Measurements from ENCODE around the gene UQCRC1.

UQCRC1 gene

GRCh38 chr3:48617559-48617958 is 8.1 kb upstream of the UQCRC1 start:
- no peak for DNase-seq (ENCODE audit: extremely low read depth, insufficient read length)
- Histone ChIP-seq H3K27me3 (replicated peaks; ENCODE audit: control insufficient read depth, insufficient read depth, low read length) (no peaks in the 10 kb centered on the region), H3K4me3 (replicated peaks; ENCODE audit: low read depth, low read length) (no peak overlapping the region), H3K36me3 (ENCODE audit: control insufficient read depth, insufficient read depth, low read length) (no peaks in the 10 kb centered on the region)
- TF ChIP-seq CTCF (IDR thresholded peaks at IDR 0.05; ENCODE audit: insufficient read depth, low read length, poor library complexity, severe bottlenecking) = no peak

- DNase-seq (ENCODE audit: extremely low read depth, insufficient read length) = no peak
- no peak for TF ChIP-seq CTCF (IDR thresholded peaks at IDR 0.05; ENCODE audit: insufficient read depth, low read length, poor library complexity, severe bottlenecking)
These were observed 4.6 kb upstream of the UQCRC1 start for GRCh38 chr3:48614044-48614443.

GRCh38 chr3:48612309-48612708 is 2.9 kb upstream of the UQCRC1 start:
- Histone ChIP-seq H3K27me3 (replicated peaks; ENCODE audit: control insufficient read depth, insufficient read depth, low read length) (no peaks in the 10 kb centered on the region), H3K36me3 (ENCODE audit: control insufficient read depth, insufficient read depth, low read length) (no peaks in the 10 kb centered on the region; the same call in 1 of the 2 replicates), H3K4me3 (replicated peaks; ENCODE audit: low read depth, low read length) (no peak overlapping the region)
- no peak for TF ChIP-seq CTCF (IDR thresholded peaks at IDR 0.05; ENCODE audit: insufficient read depth, low read length, poor library complexity, severe bottlenecking)
- DNase-seq (ENCODE audit: extremely low read depth, insufficient read length) = no peak

More at GRCh38 chr3:48614044-48614443, 4.6 kb upstream of the UQCRC1 start:
- no peaks in the 10 kb centered on the region for H3K27me3 ChIP-seq (replicated peaks; ENCODE audit: control insufficient read depth, insufficient read depth, low read length)
- no peak overlapping the region for H3K4me3 ChIP-seq (replicated peaks; ENCODE audit: low read depth, low read length)
- H3K36me3 ChIP-seq (ENCODE audit: control insufficient read depth, insufficient read depth, low read length) = no peaks in the 10 kb centered on the region

- peaks cover 30% of the 10 kb centered on the region for H3K36me3 ChIP-seq (ENCODE audit: control insufficient read depth, insufficient read depth, low read length)
- DNase-seq (ENCODE audit: extremely low read depth, insufficient read length) = no peak
These were observed 1.9 kb downstream of the UQCRC1 start for GRCh38 chr3:48607519-48607918.

DNA sequence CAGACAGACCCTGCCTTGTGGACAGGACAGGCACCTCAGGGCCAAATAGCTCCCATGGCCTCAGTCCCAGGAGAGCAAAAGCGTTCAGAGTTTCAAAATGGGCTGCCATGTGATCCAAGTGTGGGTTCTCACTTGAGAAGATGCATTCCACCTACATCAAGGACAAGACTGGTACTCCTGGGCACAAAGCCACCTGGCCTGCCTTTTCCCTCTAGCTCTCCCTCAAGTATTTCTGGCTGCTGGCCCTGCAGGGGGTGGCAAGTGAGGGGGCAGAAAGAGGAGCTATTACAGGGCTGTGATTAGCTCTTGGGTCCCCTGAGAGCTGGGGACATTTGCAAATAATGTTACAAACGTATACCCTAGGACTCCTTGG is 7.8 kb downstream of the UQCRC1 start:
- no peak overlapping the region for H3K4me3 ChIP-seq (replicated peaks; ENCODE audit: low read depth, low read length)
- no peak for DNase-seq (ENCODE audit: extremely low read depth, insufficient read length)
- H3K36me3 ChIP-seq (ENCODE audit: control insufficient read depth, insufficient read depth, low read length) = peaks cover 60% of the 10 kb centered on the region
- H3K27me3 ChIP-seq (replicated peaks; ENCODE audit: control insufficient read depth, insufficient read depth, low read length) = no peaks in the 10 kb centered on the region
- no peak for TF ChIP-seq CTCF (IDR thresholded peaks at IDR 0.05; ENCODE audit: insufficient read depth, low read length, poor library complexity, severe bottlenecking)

More at GRCh38 chr3:48607519-48607918, 1.9 kb downstream of the UQCRC1 start:
- TF ChIP-seq CTCF (IDR thresholded peaks at IDR 0.05; ENCODE audit: insufficient read depth, low read length, poor library complexity, severe bottlenecking) = no peak
- Histone ChIP-seq H3K27me3 (replicated peaks; ENCODE audit: control insufficient read depth, insufficient read depth, low read length) (no peaks in the 10 kb centered on the region), H3K4me3 (replicated peaks; ENCODE audit: low read depth, low read length) (no peak overlapping the region)
